Stimulated activated CD4-positive, alpha-beta T cell treated with anti-CD3 and anti-CD28 coated beads, Interleukin-2, amount 100 ng/mL, for 4 hours (primary cell): ENCODE data around the gene C1orf232.
A peak's percentile ranks its signal among the peaks of the same experiment; 100 is the strongest.

Experiments used
- DNase-seq: peaks from one replicate; pipeline ENCODE4 v3.0.0-alpha.2; 2020; ENCODE audit warnings: low read depth

C1orf232 gene

GRCh38 chr1:26156285-26157038, 12.3 kb downstream of the C1orf232 start:
- no peak for DNase-seq

- DNase-seq: no peak
Observed at GRCh38 chr1:26155370-26156284, 13.1 kb downstream of the C1orf232 start.

GRCh38 chr1:26154750-26155149, 14.0 kb downstream of the C1orf232 start:
- no peak for DNase-seq

GRCh38 chr1:26153966-26154532, 14.7 kb downstream of the C1orf232 start:
- DNase-seq: no peak

- no peak for DNase-seq
Observed at GRCh38 chr1:26148887-26149286, 19.9 kb downstream of the C1orf232 start.

GRCh38 chr1:26145960-26146294, 22.8 kb downstream of the C1orf232 start:
- no peak for DNase-seq

- peak; percentile 59 for DNase-seq
Observed at GRCh38 chr1:26145041-26145959, 23.5 kb downstream of the C1orf232 start.

- DNase-seq: no peak
Observed at GRCh38 chr1:26142159-26142558, 26.6 kb downstream of the C1orf232 start.

- no peak for DNase-seq
Observed at GRCh38 chr1:26138974-26139558, 29.7 kb downstream of the C1orf232 start.

- DNase-seq: no peak
Observed at GRCh38 chr1:26134466-26134865, 34.3 kb downstream of the C1orf232 start.

- no peak for DNase-seq
Observed at GRCh38 chr1:26132834-26133167, 36.0 kb downstream of the C1orf232 start.

- DNase-seq: no peak
Observed at GRCh38 chr1:26132128-26132833, 36.5 kb downstream of the C1orf232 start.

- no peak for DNase-seq
Observed at GRCh38 chr1:26130695-26131094, 38.1 kb downstream of the C1orf232 start.

- no peak for DNase-seq
Observed at GRCh38 chr1:26129778-26130177, 39.0 kb downstream of the C1orf232 start.

GRCh38 chr1:26127235-26128163, 41.3 kb downstream of the C1orf232 start:
- DNase-seq: no peak

- DNase-seq: peak; percentile 35
Observed at GRCh38 chr1:26126321-26127084, 42.3 kb downstream of the C1orf232 start.

- DNase-seq: no peak
Observed at GRCh38 chr1:26125946-26126320, 42.8 kb downstream of the C1orf232 start.

GRCh38 chr1:26125382-26125781, 43.4 kb downstream of the C1orf232 start:
- DNase-seq: no peak
